HL-60/S4 treated with phorbol 12-myristate 13-acetate at 8.2 ng/mL for 4 days and 3 days (cell line): ENCODE measurements around the gene IRF4.

Experiments
- in situ Hi-C: fragments of 300-500 bp; cut with MboI; formaldehyde crosslinking; loops from 2 replicates; pipeline ENCODE4 v1.15.0; 2022; ENCODE audit warnings: low sequenced_read_pairs

IRF4 gene

DNA sequence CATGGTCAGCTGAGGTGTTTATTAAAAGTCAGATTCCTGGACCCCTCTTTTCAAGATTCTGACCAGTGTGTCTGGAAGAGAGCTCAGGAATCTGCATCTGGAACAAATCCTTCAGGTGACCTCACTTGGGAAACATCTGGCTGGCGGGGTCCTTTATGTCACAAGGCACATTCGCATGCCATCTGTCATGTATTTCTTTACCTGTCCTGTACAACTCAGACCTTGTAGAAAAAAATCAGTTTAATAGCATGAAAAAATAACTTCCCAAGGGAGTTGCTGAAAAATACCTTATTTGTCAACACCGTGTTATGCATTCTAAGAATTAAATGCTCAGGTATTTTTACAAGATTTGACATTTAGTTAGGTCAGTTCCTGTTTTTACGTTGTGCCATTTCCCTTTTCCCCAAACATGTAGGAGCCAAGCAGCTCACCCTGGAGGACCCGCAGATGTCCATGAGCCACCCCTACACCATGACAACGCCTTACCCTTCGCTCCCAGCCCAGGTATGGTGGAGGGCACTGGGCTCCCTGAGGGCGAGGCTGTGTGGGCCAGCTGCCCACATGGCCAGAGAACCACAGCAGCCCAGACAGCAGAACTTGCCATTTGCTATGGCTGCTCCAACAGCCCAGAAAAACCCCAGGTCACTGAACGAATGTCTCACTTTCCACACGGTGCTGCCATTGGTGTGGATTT is 4.0 kb downstream of the IRF4 start:
- in situ Hi-C loops, result no loop called here

DNA sequence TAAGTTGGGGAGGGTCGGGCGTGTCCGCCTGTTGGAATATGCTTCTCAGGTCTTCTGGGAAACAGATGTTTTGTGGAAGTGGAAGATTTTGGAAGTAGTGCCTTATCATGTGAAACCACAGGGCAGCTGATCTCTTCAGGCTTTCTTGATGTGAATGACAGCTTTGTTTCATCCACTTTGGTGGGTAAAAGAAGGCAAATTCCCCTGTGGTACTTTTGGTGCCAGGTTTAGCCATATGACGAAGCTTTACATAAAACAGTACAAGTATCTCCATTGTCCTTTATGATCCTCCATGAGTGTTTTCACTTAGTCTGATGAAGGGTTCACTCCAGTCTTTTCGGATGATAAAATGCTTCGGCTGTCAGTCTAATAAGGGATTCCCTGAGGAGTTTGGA is 4.6 kb downstream of the IRF4 start:
- in situ Hi-C loops, result no loop called here

DNA sequence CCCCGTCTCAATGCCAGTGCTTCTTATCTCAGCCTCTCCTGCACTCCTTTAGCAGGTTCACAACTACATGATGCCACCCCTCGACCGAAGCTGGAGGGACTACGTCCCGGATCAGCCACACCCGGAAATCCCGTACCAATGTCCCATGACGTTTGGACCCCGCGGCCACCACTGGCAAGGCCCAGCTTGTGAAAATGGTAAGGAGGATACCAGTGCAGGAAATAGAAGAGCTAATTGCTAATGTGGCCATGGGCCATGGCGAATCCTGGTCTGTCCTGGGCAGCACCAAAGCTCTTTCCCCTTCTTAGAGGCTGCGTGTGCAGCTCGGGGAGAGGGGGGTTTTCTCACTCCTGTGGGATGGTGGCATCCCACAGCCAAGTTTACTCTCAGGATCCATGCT is 5.5 kb downstream of the IRF4 start:
- in situ Hi-C loops, result no loop called here

DNA sequence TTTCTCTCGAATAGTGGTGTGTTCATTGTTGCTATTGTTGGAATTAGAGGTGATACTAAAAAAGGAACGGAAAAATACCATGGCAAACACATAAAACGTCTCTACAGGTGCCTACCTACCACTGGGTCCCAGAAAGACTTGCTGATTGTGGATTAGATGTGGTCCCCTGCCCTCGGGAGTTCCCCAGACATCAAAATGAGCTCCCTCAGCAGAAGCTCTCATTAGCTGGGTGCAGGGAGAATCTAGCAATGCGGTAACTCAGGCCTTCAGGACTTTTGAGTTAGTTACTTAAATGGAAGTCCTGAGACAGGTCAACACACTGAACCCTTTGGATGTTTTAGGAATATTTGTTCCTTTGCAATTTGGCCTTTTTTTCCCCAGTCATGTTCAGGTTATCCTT is 6.1 kb downstream of the IRF4 start:
- in situ Hi-C loops, result no loop called here

DNA sequence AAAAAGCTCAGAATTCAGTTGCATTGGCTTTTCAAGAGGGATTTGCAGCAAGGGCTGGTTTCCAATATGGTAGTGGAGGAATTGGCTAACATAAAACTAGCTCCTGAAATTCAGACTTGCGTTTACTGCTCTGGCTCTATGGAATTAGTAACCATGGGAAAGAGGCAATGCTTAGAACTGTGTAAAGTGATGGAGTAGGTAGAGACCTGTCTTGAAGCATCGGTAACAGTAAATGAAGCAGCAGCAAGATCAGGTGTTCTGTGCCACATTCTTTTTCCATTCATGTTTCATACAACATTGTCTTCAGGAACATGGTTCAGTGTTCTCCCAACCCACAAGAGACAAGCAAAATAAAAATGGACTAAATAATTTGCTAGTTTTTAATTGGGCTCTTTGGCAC is 6.5 kb downstream of the IRF4 start:
- in situ Hi-C loops, result no loop called here

DNA sequence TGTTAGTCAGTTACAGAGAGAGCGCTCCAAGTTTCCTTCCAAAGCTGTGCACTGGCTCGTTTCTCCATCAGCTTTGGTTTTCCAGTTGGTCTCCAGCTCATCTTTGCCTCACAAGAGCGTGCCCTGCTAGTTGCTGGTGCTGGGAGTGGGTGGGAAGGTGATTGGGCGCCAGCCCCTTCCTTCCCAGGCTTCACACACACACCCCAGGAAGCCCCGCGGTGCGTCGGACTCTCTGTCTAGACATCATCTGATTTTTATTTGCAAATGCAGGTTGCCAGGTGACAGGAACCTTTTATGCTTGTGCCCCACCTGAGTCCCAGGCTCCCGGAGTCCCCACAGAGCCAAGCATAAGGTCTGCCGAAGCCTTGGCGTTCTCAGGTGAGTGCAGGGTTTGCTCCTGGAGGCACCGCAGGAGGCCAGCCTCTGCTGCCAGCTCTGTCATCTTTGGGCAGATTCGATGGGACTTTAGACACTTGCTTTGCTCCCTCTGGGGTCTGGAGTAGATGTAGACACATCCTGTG is 7.1 kb downstream of the IRF4 start:
- in situ Hi-C loops, result no loop called here

DNA sequence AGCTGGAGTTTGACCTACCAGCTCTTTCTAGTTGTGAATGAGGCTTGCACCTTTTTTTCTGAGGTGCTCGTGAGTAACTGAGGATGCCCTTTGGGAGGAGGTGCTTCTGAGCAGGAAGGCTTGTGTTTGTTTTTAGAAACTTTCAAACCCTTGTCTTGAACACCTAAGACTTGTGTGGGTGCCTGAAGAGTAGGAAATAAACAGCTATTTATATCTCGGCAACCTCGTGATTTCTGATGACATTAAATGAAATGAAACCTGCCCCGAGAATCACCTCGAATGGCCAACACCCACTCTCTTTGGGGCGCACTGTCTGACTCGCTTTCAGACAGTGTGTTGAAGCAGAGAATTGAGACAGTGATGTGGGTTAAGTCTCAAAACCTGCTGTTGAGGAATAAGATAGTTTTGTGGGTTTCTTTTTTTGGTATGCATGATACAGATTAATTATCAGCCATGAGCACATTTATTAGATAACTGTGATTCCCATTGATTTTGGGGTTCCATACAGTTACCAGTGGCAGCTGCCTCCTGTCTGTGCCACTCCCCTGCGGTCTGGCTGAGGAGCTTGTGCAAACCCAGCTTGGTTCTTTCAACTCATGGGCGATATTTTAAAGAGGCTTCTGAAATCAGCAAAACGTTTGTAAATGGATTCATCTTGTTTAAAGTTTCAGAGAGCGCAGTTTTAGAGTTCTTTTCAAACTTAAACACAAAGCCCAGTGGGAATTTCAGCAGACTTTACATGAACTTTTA is 8.4 kb downstream of the IRF4 start:
- in situ Hi-C loops, result no loop called here

DNA sequence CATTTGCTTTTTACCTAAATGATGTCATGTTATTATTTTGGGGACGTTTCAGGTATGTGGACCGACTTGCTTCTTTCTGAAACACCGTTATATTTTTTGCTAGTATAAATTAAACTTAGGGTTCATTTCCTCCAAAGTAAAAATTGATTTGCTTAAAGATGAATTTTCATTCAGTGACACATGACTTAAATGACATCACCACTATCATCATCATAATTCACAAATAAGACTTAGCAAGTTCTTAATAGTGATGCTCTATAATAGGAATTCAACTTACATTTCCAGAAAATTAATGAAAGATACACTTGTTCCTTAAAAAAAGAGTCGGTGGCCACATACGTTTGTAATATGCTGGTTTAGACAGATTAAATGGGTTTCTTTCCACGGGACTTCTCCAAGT is 9.3 kb downstream of the IRF4 start:
- in situ Hi-C loops, result no loop called here

DNA sequence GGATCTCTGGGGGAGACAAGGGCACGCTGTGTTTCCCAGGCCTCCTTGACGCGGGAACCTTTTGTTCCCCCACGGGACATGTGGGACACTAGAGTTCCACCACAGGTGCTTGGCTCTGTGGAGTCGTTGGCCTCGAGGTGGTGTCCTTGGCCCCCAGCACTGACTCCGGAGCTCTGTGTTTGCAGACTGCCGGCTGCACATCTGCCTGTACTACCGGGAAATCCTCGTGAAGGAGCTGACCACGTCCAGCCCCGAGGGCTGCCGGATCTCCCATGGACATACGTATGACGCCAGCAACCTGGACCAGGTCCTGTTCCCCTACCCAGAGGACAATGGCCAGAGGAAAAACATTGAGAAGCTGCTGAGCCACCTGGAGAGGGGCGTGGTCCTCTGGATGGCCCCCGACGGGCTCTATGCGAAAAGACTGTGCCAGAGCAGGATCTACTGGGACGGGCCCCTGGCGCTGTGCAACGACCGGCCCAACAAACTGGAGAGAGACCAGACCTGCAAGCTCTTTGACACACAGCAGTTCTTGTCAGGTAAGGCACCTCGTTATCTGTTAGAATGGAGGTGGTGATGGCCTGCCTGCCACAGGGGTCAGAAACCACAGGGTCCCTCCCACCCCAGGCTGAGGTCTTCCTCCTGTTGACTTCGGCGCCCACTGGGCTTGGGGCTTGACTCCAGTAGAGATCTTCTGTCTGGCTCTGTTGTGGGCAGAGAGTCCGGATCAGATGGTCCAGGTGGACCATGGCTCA is 9.9 kb downstream of the IRF4 start:
- in situ Hi-C loops, result no loop called here

DNA sequence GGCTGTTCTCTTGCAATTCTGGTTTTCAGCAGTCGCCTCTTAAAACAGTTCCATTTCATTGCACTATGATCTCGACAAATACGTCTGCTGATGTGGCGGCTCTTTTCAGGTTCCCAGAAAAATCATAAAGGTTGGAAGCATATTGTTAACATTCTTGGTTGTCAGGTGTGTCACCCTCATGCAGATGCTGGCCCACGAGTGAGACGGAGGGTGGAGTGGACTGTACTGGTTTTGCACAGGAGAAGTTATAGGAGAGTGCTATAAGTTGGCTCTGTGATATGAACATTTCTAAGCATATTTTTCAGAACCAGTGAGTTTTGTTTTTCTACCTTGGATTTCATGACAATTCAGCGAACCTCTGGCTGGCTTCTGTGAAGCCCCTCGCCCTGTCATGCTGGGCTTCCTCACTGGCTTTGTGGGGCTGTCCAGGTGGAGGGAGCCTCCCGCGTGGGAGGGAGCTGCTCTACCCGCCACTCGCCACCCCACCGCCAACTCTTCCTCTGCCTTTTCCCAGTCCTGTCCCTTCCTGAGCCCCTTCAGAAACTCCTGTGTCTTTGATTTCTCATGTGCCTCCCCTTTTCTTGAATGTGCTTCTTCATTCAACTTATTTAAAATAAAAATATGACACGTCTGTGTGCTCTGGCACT is 10.6 kb downstream of the IRF4 start:
- in situ Hi-C loops, result no loop called here

DNA sequence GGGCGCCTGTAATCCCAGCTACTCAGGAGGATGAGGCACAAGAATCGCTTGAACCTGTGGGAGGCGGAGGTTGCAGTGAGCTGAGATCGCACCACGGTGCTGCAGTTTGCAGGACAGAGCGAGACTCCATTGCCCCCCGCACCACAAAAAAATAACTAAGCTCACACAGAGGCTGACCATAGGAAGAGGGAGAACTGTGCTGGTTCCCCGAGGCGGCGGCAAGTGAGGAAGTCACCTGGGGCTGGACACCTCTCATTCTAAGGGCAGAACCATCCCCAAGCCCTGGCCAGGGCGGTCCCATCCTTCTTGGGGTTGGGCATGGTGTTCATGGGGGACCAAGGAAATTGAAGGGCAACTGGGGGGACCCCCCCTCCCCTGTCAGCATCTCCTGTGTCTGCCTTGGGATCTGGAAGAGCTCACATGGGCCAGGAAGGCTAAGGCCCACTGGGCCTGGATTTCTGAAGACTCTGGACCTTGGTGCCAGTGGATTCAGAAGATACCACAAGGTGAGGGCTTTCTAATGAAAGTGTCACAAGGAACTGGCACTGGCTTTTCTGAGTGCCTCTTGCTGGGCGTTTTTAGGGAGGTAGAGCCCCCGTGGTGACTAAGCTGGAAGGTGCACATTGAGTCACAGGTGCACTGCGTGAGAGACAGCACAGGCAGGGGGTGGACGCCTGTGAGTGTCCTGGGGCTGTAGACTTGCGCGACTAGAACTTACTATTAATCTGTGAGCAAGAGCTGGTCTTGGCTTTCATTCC is 11.5 kb downstream of the IRF4 start:
- in situ Hi-C loops, result no loop called here

DNA sequence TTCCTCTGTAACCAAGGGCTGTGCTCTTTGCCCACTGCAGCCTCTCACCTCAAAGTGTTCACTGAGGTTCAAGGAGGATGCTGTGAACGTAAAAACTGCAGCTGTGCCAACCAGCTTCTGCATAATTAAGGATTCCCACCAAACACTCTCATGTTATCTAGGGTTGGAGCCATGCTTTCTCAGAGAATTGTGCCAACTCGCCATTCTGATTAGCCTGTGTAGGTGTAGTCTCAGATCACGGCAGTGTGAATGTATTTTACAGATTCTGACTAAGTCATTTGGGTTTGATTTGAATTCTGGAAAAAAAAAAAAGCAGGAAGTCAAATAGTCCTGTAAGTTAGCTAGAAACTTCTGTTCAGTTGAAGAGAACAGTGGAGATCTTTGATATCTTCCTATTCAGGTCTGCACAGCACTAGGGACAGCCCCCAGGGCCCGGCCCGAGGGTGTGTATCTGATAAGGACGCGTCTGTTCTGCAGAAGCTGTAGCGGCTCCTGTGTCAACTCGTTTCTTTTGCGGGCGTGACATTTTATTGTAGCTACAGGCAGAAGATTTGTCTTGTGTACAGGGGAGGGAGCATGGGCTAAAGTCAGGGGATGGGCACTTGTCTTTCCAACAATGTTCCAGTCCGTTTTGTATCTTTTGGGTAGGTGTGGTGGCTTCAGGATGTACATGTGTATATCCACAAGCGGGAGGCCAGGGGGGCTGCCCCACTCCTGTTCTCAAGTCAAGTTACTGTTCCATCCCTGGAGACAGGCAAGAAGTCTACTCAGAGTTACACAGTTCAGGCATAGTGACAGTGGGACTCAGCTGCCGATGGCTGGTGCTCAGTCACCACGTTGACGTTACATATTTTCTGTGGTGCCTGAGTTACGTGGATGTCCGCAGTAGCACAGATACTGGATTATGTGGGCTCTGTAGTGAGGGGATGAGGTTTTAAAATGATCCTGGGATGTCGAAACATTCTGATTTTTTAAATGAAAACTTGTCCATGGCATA is 12.4 kb downstream of the IRF4 start:
- in situ Hi-C loops, result no loop called here

DNA sequence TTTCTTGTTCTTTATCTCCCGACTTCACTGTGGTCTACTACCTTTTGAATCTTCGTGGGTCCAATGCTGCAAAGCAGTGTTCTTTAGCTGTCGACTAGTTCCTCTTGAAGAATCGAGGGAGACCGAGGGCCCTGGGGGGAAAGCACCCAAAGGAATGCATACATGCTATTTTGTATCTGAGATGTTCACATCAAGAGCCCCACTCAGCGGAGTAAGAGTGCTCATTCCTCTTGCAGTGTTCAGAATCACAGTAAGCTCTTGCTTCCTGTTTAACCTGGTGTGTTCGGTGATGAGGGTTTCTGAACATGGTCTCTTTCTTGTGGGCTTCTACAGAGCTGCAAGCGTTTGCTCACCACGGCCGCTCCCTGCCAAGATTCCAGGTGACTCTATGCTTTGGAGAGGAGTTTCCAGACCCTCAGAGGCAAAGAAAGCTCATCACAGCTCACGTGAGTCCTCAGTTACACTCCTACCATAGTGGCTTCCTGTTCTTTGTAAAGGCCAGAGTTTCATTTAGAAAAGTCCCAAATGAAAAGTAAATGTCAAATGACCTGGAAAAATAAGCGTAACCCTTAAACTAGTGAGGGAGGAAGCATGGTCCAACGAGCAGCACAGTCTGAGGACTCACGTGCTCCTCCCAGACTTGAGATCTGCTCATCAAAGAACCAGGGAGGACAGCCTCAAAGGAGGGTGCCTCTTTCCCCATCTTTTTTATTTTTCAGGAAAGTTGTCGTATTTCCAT is 13.3 kb downstream of the IRF4 start:
- in situ Hi-C loops, result no loop called here

DNA sequence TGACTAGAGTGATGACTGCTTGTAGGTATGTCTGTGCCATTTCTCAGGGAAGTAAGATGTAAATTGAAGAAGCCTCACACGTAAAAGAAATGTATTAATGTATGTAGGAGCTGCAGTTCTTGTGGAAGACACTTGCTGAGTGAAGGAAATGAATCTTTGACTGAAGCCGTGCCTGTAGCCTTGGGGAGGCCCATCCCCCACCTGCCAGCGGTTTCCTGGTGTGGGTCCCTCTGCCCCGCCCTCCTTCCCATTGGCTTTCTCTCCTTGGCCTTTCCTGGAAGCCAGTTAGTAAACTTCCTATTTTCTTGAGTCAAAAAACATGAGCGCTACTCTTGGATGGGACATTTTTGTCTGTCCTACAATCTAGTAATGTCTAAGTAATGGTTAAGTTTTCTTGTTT is 16.6 kb downstream of the IRF4 start:
- in situ Hi-C loops, result no loop called here

DNA sequence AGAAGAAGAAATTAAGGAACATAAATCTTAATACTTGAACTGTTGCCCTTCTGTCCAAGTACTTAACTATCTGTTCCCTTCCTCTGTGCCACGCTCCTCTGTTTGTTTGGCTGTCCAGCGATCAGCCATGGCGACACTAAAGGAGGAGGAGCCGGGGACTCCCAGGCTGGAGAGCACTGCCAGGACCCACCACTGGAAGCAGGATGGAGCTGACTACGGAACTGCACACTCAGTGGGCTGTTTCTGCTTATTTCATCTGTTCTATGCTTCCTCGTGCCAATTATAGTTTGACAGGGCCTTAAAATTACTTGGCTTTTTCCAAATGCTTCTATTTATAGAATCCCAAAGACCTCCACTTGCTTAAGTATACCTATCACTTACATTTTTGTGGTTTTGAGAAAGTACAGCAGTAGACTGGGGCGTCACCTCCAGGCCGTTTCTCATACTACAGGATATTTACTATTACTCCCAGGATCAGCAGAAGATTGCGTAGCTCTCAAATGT is 17.1 kb downstream of the IRF4 start:
- in situ Hi-C loops, result no loop called here

DNA sequence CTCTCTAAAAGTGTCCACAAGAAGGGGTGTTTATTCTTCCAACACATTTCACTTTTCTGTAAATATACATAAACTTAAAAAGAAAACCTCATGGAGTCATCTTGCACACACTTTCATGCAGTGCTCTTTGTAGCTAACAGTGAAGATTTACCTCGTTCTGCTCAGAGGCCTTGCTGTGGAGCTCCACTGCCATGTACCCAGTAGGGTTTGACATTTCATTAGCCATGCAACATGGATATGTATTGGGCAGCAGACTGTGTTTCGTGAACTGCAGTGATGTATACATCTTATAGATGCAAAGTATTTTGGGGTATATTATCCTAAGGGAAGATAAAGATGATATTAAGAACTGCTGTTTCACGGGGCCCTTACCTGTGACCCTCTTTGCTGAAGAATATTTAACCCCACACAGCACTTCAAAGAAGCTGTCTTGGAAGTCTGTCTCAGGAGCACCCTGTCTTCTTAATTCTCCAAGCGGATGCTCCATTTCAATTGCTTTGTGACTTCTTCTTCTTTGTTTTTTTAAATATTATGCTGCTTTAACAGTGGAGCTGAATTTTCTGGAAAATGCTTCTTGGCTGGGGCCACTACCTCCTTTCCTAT is 17.9 kb downstream of the IRF4 start:
- in situ Hi-C loops, result no loop called here

DNA sequence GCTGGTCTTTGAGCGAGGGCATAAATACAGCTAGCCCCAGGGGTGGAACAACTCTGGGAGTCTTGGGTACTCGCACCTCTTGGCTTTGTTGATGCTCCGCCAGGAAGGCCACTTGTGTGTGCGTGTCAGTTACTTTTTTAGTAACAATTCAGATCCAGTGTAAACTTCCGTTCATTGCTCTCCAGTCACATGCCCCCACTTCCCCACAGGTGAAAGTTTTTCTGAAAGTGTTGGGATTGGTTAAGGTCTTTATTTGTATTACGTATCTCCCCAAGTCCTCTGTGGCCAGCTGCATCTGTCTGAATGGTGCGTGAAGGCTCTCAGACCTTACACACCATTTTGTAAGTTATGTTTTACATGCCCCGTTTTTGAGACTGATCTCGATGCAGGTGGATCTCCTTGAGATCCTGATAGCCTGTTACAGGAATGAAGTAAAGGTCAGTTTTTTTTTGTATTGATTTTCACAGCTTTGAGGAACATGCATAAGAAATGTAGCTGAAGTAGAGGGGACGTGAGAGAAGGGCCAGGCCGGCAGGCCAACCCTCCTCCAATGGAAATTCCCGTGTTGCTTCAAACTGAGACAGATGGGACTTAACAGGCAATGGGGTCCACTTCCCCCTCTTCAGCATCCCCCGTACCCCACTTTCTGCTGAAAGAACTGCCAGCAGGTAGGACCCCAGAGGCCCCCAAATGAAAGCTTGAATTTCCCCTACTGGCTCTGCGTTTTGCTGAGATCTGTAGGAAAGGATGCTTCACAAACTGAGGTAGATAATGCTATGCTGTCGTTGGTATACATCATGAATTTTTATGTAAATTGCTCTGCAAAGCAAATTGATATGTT is 19.2 kb downstream of the IRF4 start:
- in situ Hi-C loops, result no loop called here
